Sigmoid colon (tissue), 4 donors: ENCODE measurements around the gene TBX18.

Source experiments
- CTCF ChIP-seq, 4 experiments: fragments of 450-650 bp in 3 of 4; fragments of 200-600 bp in 1 of 4; IDR thresholded peaks; one replicate each; pipeline ENCODE4 v1.5.1; 2016 to 2019; ENCODE audit warnings: antibody characterized with exemption in 4 of 4, mild to moderate bottlenecking in 3 of 4, moderate library complexity in 2 of 4
- POLR2AphosphoS5 ChIP-seq, 4 donors: sonication (generic); formaldehyde crosslinking; IDR thresholded peaks; one replicate each; pipeline ENCODE4 v1.6.1; 2017; ENCODE audit warnings: antibody characterized with exemption in 4 of 4

GRCh38 chr6:84641076-84641475, 123.3 kb downstream of the TBX18 start:
- no peak for TF ChIP-seq CTCF (IDR thresholded peaks at IDR 0.05)
- TF ChIP-seq POLR2AphosphoS5 (IDR thresholded peaks at IDR 0.05): no peak
